DND-41 (cell line): ENCODE data around the gene HMCN2.

Experiments used
- EZH2 ChIP-seq: IDR thresholded peaks from 3 replicates; pipeline ENCODE4 v1.6.1; 2012; ENCODE audit warnings: borderline replicate concordance, low read depth, mild to moderate bottlenecking, moderate library complexity, low read length, inconsistent platforms; ENCODE audit not compliant: severe bottlenecking
- TF ChIP-seq, protein P1 (sequence below): IDR thresholded peaks from 2 replicates; pipeline ENCODE4 v1.5.1; 2012; ENCODE audit warnings: borderline replicate concordance, low read length, moderate library complexity, mild to moderate bottlenecking; ENCODE audit not compliant: poor library complexity, severe bottlenecking; ENCODE audit errors: extremely low read depth

DNA sequence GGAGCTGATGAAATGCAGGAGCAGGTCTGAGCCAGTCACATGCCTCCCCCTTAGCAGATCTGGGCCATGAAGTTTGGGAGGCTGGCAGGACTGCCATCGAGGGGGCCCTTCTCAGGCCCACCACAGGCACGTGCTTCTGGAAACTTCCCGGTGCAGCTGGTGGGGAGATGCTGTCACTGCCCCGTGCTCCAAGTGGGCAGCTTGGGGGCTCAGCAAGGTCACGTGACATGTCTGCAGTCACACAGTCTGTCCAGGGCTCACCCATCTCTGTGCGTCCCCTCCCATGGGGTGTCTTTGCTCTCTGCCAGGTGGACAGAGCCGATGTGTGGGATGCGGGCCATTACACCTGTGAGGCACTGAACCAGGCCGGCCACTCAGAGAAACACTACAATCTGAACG lies 99.8 kb downstream of the HMCN2 start:
- TF ChIP-seq EZH2 = no peak
- TF ChIP-seq, protein P1, sequence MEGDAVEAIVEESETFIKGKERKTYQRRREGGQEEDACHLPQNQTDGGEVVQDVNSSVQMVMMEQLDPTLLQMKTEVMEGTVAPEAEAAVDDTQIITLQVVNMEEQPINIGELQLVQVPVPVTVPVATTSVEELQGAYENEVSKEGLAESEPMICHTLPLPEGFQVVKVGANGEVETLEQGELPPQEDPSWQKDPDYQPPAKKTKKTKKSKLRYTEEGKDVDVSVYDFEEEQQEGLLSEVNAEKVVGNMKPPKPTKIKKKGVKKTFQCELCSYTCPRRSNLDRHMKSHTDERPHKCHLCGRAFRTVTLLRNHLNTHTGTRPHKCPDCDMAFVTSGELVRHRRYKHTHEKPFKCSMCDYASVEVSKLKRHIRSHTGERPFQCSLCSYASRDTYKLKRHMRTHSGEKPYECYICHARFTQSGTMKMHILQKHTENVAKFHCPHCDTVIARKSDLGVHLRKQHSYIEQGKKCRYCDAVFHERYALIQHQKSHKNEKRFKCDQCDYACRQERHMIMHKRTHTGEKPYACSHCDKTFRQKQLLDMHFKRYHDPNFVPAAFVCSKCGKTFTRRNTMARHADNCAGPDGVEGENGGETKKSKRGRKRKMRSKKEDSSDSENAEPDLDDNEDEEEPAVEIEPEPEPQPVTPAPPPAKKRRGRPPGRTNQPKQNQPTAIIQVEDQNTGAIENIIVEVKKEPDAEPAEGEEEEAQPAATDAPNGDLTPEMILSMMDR = no peak
